EL (cell line): Measurements from ENCODE around the gene CKMT2.
"Not testable (repeated sequence)": the region's sequence is repeated elsewhere in the genome, so short reads cannot be mapped to it uniquely, and the experiment has no call there.

Experiments used
- DNase-seq: peaks from one replicate; pipeline ENCODE4 v3.0.0-alpha.2; 2016

Gene CKMT2

GRCh38 chr5:81253875-81254274 lies 20.8 kb downstream of the CKMT2 start:
- no peak for DNase-seq

DNA sequence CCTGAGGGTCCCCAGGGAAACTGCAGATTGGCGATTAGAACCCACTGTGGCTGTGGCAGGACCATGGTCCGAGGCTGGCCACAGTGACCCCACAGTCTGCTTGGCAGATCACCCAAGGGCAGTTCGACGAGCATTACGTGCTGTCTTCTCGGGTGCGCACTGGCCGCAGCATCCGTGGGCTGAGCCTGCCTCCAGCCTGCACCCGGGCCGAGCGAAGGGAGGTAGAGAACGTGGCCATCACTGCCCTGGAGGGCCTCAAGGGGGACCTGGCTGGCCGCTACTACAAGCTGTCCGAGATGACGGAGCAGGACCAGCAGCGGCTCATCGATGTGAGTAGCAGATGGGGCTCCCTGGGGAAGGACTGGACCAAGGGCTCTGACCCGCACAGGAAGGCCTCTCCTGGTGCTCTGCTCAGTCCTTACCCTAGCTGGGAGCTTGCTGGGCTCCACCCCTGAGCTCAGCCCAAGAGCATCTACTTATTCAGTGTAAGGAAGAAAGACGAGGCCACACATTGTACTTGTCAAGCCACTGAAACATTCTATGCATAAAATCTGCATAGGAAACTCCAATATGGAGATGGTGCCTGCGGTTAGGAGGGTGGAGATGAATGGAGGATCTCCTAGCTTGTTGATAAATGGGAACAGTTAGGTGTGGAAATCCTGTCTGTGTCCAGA lies 21.9 kb downstream of the CKMT2 start:
- no peak for DNase-seq

DNA sequence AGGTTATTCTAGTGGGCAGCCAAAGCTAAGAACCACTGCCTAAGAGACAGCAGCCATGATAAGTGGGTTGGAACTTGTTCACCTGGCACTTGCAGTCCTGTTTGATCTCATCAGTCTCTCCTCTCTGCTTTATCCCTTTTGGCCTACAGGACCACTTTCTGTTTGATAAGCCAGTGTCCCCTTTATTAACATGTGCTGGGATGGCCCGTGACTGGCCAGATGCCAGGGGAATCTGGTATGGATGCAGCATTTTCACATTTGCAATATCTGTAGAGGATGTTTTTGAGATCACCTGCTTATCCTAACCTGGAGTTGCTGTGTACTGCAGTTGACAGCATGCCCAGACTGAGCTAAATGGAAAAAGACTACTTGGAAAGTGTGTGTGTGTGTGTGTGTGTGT lies 23.6 kb downstream of the CKMT2 start:
- DNase-seq = no peak

GRCh38 chr5:81262796-81263195 lies 29.7 kb downstream of the CKMT2 start:
- not testable (repeated sequence) for DNase-seq

- no peak for DNase-seq
These were observed 32.0 kb downstream of the CKMT2 start for GRCh38 chr5:81265101-81265500.

GRCh38 chr5:81268521-81269196 lies 35.5 kb downstream of the CKMT2 start:
- DNase-seq = peak; percentile 89

- DNase-seq = no peak
These were observed 36.8 kb downstream of the CKMT2 start for GRCh38 chr5:81269751-81270393.

DNA sequence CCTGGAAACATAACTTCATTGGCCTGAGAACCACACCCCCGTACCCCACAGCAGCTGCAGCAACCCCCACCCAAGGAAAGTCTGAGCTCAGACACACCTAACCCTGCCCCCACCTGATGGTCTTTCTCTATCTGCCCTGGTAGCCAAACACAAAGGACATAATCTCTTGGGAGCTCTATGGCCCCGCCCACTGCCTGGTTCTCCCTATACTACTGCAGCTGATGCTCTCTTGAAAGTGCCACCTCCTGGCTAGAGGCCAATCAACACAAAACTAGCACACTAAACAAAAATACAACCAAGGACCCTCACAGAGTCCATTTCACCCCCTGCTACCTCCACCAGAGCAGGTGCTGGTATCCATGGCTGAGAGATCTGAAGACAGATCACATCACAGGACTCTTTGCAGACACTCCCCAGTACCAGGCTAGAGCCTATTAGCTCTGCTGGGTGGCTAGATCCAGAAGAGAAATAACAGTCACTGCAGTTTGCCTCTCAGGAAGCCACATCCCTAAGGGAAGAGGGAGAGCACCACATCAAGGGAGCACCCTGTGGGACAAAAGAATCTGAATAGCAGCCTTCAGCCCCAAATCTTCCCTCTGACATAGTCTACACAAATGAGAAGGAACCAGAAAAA lies 37.4 kb downstream of the CKMT2 start:
- not testable (repeated sequence) for DNase-seq

DNA sequence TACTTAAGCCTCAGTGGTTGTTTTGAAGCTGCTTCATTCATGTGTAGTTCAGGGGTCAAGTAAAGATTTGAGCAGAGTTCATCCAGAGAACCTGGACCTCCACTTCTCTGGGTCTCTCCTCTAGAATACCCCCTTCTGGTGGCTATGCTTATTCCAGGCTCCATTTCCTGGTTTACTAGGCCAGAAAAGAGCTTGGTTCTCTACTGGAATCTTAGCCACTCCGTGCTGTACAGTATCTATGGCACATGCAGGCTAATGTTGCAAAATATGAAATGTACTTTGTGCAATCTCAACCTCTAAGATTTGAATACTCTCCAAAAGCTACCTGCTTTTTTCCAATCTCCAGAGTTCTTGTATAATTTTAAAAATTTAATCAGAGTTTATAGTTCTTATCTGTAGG lies 50.9 kb downstream of the CKMT2 start:
- DNase-seq = no peak

GRCh38 chr5:81286059-81286617 lies 53.0 kb downstream of the CKMT2 start:
- DNase-seq = no peak

DNA sequence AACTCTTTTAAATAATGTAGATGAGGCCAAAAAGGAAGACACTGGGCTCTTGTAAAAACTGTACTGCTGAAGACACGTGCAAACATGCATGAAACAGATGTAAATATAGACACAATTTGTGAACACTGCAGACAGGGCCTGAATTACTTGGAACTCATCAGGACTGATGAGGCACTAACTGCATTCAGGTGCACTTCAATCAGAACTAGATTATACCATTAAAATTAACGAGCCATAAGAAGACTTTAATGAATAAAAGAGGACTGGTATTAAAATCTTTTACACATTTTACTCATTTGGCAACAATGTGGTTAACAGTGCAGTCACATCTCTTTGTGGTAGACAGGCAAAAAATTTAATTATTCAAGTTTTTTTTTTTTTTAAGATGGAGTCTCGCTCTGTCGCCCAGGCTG lies 54.9 kb downstream of the CKMT2 start:
- DNase-seq = no peak

- no peak for DNase-seq
These were observed 57.0 kb downstream of the CKMT2 start for GRCh38 chr5:81290146-81290545.

DNA sequence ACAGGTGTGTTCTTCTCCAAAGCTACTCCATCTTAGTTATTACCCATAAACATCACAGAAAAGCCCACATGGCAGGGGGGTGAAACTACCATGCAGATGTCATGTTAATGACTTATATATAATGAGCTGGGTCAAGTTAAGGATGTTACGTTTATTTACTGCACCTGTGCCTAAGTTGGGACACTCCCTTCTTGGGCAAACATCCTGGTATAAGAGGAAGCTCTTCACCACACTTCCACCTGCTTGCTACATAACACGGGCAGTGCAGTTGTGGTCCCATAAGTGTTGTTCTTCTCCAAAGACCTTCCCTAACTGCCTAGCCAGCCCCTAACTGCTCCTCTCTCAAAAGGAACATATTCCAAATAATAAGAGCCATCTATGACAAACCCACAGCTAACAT lies 59.0 kb downstream of the CKMT2 start:
- DNase-seq = no peak

DNA sequence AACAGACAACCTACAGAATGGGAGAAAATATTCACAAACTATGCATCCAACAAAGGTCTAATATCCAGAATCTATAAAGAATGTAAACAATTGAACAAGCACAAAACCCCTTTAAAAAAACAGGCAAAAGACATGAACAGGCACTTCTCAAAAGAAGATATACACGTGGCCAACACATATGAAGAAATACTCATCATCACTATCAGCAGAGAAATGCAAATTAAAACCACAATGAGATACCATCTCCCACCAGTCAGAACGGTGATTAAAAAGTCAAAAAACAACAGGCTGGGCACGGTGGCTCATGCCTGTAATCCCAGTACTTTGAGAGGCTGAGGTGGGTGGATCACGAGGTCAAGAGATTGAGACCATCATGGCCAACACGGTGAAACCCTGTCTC lies 60.9 kb downstream of the CKMT2 start:
- DNase-seq = not testable (repeated sequence)

- DNase-seq = no peak
These were observed 64.4 kb downstream of the CKMT2 start for GRCh38 chr5:81297531-81297930.

DNA sequence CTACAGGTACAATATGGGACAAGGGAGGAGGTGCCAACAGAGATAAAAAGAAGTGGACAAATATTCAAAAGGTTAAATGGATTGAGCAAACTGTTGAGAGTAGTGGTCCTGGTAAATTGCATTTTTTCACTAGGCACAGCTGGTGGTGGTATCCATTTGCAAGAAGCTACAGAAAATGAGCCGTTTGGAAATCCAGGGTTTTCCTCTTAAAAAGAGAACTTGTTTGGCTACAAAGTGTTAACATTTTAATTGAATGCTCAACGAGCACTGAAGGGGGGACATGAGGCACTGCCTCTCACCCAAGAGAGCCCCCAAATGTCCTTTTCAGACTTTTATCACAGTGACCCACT lies 67.8 kb downstream of the CKMT2 start:
- no peak for DNase-seq

GRCh38 chr5:81301271-81302015 lies 68.3 kb downstream of the CKMT2 start, which contains the start of gene ZCCHC9:
TSS of gene ZCCHC9 (plus strand) at chr5:81301587. CDS start at chr5:81304758, 3,171 bp downstream.
- DNase-seq = peak; percentile 95

DNA sequence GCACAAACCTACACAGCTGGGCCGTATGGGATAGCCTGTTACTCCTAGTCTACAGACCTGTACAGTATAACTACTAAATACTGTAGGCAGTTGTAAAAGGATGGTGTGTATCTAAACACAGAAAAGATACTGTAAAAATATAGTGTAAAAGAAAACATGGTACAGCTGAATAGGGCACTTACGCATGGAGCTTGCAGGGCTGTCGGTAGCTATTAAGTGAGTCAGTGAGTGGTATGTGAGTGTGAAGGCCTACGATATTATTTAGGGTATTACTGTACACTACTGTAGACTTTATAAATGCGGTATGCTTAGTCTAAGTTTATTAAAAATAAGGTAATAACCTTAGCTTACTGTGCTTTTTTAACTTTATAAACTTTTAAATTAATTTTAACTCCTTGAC lies 69.5 kb downstream of the CKMT2 start:
- DNase-seq = peak; percentile 28

- peak; percentile 84 for DNase-seq
These were observed 70.4 kb downstream of the CKMT2 start for GRCh38 chr5:81303563-81303962.

DNA sequence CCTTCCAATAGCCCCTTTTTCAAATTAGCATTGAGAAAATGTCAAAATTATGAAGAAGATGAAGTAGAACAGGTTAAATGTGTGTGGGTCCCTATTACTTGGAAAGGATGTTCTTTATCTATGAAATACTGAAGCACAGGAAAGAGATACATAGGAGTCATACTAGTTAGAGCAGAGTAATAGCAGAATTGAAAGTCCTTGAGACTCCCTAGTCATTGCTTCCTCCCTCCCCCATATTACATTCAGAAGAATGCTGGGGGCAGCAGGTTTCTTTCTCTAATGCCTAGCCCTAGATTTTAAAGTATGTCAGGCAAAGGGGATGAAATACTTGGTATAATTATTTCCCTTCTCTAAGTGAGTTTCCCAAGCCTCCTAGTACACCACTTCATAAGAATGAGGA lies 72.7 kb downstream of the CKMT2 start:
- DNase-seq = no peak

- DNase-seq = no peak
These were observed 75.7 kb downstream of the CKMT2 start for GRCh38 chr5:81308836-81309235.

DNA sequence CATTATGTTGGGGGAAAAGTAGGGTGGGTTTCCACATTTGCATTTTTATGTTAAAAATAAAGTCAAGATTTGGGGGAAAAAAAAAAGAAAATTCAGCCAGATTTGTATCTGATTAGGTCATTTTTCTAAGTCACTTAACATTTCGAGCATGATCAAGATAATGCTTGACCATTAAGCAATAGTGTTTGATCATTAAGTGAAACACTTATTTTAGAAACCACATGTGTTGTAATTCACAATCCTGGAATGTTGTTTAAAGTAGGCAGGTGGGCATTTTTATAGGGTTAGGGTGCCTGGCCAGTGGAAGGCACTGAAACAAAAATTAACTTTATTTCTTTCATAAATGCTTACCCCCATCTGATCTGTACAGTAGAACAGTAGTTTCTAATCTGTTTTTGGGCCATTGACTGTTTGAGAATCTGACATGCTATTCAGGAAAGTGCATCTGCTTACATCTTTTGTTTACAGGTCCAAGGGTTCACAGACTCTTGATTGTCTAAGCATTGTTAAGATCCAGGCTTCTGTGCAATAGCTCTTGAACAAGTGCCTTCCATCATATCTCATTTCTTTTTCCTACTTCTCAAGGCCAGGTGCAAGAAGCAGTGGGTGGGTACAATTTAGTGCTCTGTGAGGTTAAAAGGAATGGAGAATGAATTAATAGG lies 77.4 kb downstream of the CKMT2 start:
- no peak for DNase-seq
